GM12878 (cell line): ENCODE results near the gene TUBA1B. TPM values are rescaled to one million over a fixed set of nuclear protein-coding genes. Genes with fewer than 3 reads are reported as not detected.

Experiments used
- ATAC-seq: fragments of 200-7000 bp; cut with Tn5 transposase; 3 replicates; pipeline ENCODE4 v1.9.1; 2020; ENCODE audit warnings: mild to moderate bottlenecking, moderate library complexity
- BruUV-seq: library from RNA; stranded (reverse); fragments of 400-500 nt; replicated peaks from 2 replicates; lab custom pipeline; 2021; lab: Mats Ljungman, UMichigan
- CTCF ChIA-PET: fragments of 300-600 bp; sonication (Branson Sonifier 250); formaldehyde crosslinking; extraction: SDS; loops from one replicate; lab custom pipeline; 2021; ENCODE audit warnings: inconsistent platforms; lab: Yijun Ruan, JAX
- POLR2A ChIA-PET: fragments of 350-600 bp; formaldehyde crosslinking; extraction: SDS; loops from one replicate; lab custom pipeline; 2021; ENCODE audit warnings: inconsistent platforms; lab: Charles Lee
- RAD21 ChIA-PET: fragments of 300-600 bp; sonication (Branson Sonifier 250); formaldehyde crosslinking; loops from one replicate; lab custom pipeline; 2023; ENCODE audit warnings: antibody characterized with exemption; ENCODE audit not compliant: unreplicated experiment; lab: Charles Lee
- SMC1A ChIA-PET: fragments of 300-600 bp; sonication (Branson Sonifier 250); formaldehyde crosslinking; loops from one replicate; lab custom pipeline; 2023; ENCODE audit not compliant: unreplicated experiment, uncharacterized antibody; lab: Charles Lee
- DNase-seq: peaks from one replicate; pipeline ENCODE4 v3.0.0-alpha.2; 2011; ENCODE audit warnings: low read depth, low spot score
- FAIRE-seq: peaks from 3 replicates; lab custom pipeline; 2011; peaks lifted over from hg19 to GRCh38; lab: Jason Lieb, UNC
- H2AFZ ChIP-seq: 2 replicates; pipeline ENCODE4 v1.6.0; 2011; ENCODE audit warnings: low read depth, low read length, control low read depth; ENCODE audit not compliant: control insufficient read depth
- H3K27ac ChIP-seq: 2 replicates; pipeline ENCODE4 v1.5.1; 2011; ENCODE audit warnings: control low read depth; ENCODE audit not compliant: control insufficient read depth, insufficient read depth
- H3K27me3 ChIP-seq, 2 experiments: replicated peaks in 1 of 2; 2 replicates each; pipeline versions ENCODE4 v1.6.0 to v1.6.1; 2011; ENCODE audit warnings: low read length in 1 of 2; ENCODE audit not compliant: control insufficient read depth in 2 of 2, insufficient read depth in 2 of 2
- H3K36me3 ChIP-seq, 2 experiments: 2 replicates each; pipeline ENCODE4 v1.5.1; 2011; ENCODE audit warnings: low read length in 1 of 2; ENCODE audit not compliant: control insufficient read depth in 2 of 2, insufficient read depth in 2 of 2
- H3K4me1 ChIP-seq: 2 replicates; pipeline ENCODE4 v1.6.1; 2011; ENCODE audit warnings: mild to moderate bottlenecking, low read length, moderate library complexity, mixed read lengths; ENCODE audit not compliant: control insufficient read depth, insufficient read depth
- H3K4me2 ChIP-seq: 2 replicates; pipeline ENCODE4 v1.6.0; 2011; ENCODE audit warnings: control low read depth; ENCODE audit not compliant: control insufficient read depth, insufficient read depth
- H3K4me3 ChIP-seq: fragments of 200-600 bp; sonication (generic); 2 replicates; pipeline ENCODE4 v1.5.1; 2016
- H3K79me2 ChIP-seq: 2 replicates; pipeline ENCODE4 v1.6.0; 2011; ENCODE audit warnings: low read length; ENCODE audit not compliant: control insufficient read depth, insufficient read depth
- H3K9ac ChIP-seq: 2 replicates; pipeline ENCODE4 v1.8.0; 2011; ENCODE audit warnings: low read length, control low read depth, mixed read lengths; ENCODE audit not compliant: control insufficient read depth, insufficient read depth
- H3K9me3 ChIP-seq: replicated peaks from 3 replicates; pipeline ENCODE4 v1.5.1; 2011; ENCODE audit warnings: mild to moderate bottlenecking, low read length; ENCODE audit not compliant: control insufficient read depth, insufficient read depth
- H4K20me1 ChIP-seq: 2 replicates; pipeline ENCODE4 v1.6.0; 2011; ENCODE audit not compliant: control insufficient read depth, insufficient read depth
- BMI1 ChIP-seq: fragments of 450-650 bp; IDR thresholded peaks from 2 replicates; pipeline ENCODE4 v1.6.1; 2016; ENCODE audit warnings: mild to moderate bottlenecking, moderate library complexity, borderline replicate concordance
- CBX3 ChIP-seq: fragments of 200-600 bp; sonication (generic); IDR thresholded peaks from 2 replicates; pipeline ENCODE4 v1.6.1; 2016; ENCODE audit warnings: low read depth, borderline replicate concordance
- IKZF2 ChIP-seq, 2 experiments: fragments of 450-650 bp; IDR thresholded peaks; 2 replicates each; pipeline ENCODE4 v1.6.1; 2017; ENCODE audit warnings: mild to moderate bottlenecking in 2 of 2, moderate library complexity in 2 of 2
- JUND ChIP-seq: IDR thresholded peaks from 2 replicates; pipeline ENCODE4 v1.6.1; 2012; ENCODE audit warnings: low read depth, mild to moderate bottlenecking, low read length, improper control_type of control experiment, moderate library complexity
- KAT2A ChIP-seq: conservative IDR thresholded peaks from 2 replicates; pipeline ENCODE4 v1.6.1; 2011; ENCODE audit warnings: low read depth, low read length; ENCODE audit not compliant: control insufficient read depth
- MEF2A ChIP-seq: IDR thresholded peaks from 2 replicates; pipeline ENCODE4 v1.6.1; 2011; ENCODE audit warnings: low read depth, mild to moderate bottlenecking, low read length, moderate library complexity; ENCODE audit not compliant: insufficient read depth
- MYC ChIP-seq: IDR thresholded peaks from 2 replicates; pipeline ENCODE4 v1.6.1; 2011; ENCODE audit warnings: mild to moderate bottlenecking, low read length, moderate library complexity, inconsistent platforms; ENCODE audit not compliant: insufficient read depth, insufficient replicate concordance, insufficient read length, severe bottlenecking
- NFXL1 ChIP-seq: fragments of 450-650 bp; IDR thresholded peaks from 2 replicates; pipeline ENCODE4 v1.6.1; 2017; ENCODE audit warnings: antibody characterized with exemption, mild to moderate bottlenecking, borderline replicate concordance
- NR2F1 ChIP-seq: fragments of 450-650 bp; conservative IDR thresholded peaks from 2 replicates; pipeline ENCODE4 v1.6.1; 2017; ENCODE audit warnings: mild to moderate bottlenecking
- PAX8 ChIP-seq: fragments of 450-650 bp; IDR thresholded peaks from 2 replicates; pipeline ENCODE4 v1.6.1; 2017; ENCODE audit warnings: mild to moderate bottlenecking, moderate library complexity
- RAD51 ChIP-seq: fragments of 450-650 bp; IDR thresholded peaks from 2 replicates; pipeline ENCODE4 v1.6.1; 2016; ENCODE audit warnings: moderate library complexity, mild to moderate bottlenecking, inconsistent platforms
- SMAD5 ChIP-seq: IDR thresholded peaks from 2 replicates; pipeline ENCODE4 v1.6.1; 2016; ENCODE audit warnings: antibody characterized with exemption, low read depth
- STAT1 ChIP-seq: fragments of 450-650 bp; conservative IDR thresholded peaks from 2 replicates; pipeline ENCODE4 v1.6.1; 2014; ENCODE audit warnings: antibody characterized with exemption, mild to moderate bottlenecking
- SUPT20H ChIP-seq: IDR thresholded peaks from 2 replicates; pipeline ENCODE4 v1.6.1; 2011; ENCODE audit warnings: low read depth, mild to moderate bottlenecking, low read length, moderate library complexity, borderline replicate concordance; ENCODE audit not compliant: control insufficient read depth
- TCF3 ChIP-seq: IDR thresholded peaks from 2 replicates; pipeline ENCODE4 v1.6.1; 2012; ENCODE audit warnings: low read depth, mild to moderate bottlenecking, low read length, borderline replicate concordance; ENCODE audit not compliant: insufficient read depth
- ZNF217 ChIP-seq: fragments of 450-650 bp; IDR thresholded peaks from 2 replicates; pipeline ENCODE4 v1.6.1; 2017; ENCODE audit warnings: antibody characterized with exemption, mild to moderate bottlenecking
- ZNF384 ChIP-seq: IDR thresholded peaks from 2 replicates; pipeline ENCODE4 v1.6.1; 2012; ENCODE audit warnings: low read depth, mild to moderate bottlenecking, low read length, improper control_type of control experiment, borderline replicate concordance
- ZNF687 ChIP-seq: fragments of 450-650 bp; IDR thresholded peaks from 2 replicates; pipeline ENCODE4 v1.6.1; 2017; ENCODE audit warnings: mild to moderate bottlenecking, moderate library complexity
- ZZZ3 ChIP-seq: IDR thresholded peaks from 2 replicates; pipeline ENCODE4 v1.6.1; 2011; ENCODE audit warnings: low read depth; ENCODE audit not compliant: control insufficient read depth, insufficient read length
- WGBS: methylation state at CpG from one replicate; pipeline ENCODE4 v1.1.6; 2016; ENCODE audit warnings: low lambda C conversion rate; ENCODE audit not compliant: insufficient replicate concordance, insufficient coverage; ENCODE audit errors: missing lambda C conversion rate; 5-methylcytosine and 5-hydroxymethylcytosine counted together
- in situ Hi-C: fragments of 300-500 bp; cut with MboI; formaldehyde crosslinking; loops from 9 replicates; pipeline ENCODE4 v1.14.3; 2018; ENCODE audit warnings: mixed read lengths
- intact Hi-C: fragments of 100-400 bp; cut with micrococcal nuclease; formaldehyde crosslinking; loops from one replicate; pipeline ENCODE4 v1.14.2; 2022; ENCODE audit not compliant: unreplicated experiment
- polyA plus RNA-seq, 11 experiments: library from polyadenylated mRNA; depleted of rRNA in 4 of 11; unstranded in 6 of 11; stranded (reverse) in 5 of 11; fragments of >200 nt; fragmentation: Nextera tagmentation in 4 of 11; fragmentation: Illumina TruSeq in 1 of 11; extraction: Ambion mirVana in 4 of 11; extraction: Trizol in 1 of 11; gene quantifications; 1 replicate in 1 of 11; 2 replicates in 10 of 11; pipeline versions ENCODE4 v1.2.1 to v1.2.3, GENCODE V29; 2011 to 2016; ENCODE audit warnings: inconsistent platforms in 2 of 11, missing spikeins in 2 of 11, low read depth in 1 of 11
- total RNA-seq, 4 experiments: library from RNA; depleted of rRNA in 3 of 4; stranded (reverse); fragments of >200 nt in 3 of 4; fragmentation: Illumina TruSeq in 1 of 4; extraction: Trizol in 1 of 4; gene quantifications; 2 replicates each; pipeline versions ENCODE4 v1.2.1 to v1.2.3, GENCODE V29; 2013 to 2021

TUBA1B gene
- total and polyA plus RNA-seq, 10 of the 15 experiments (the other 5 are each of a cell fraction or from before 2014, with no cell fraction given): 2,328 to 4,712 (median 3,552) TPM

GRCh38 chr12:49088932-49089330, 42.3 kb downstream of the TUBA1B start:
- Histone ChIP-seq H4K20me1 (no peaks in the 10 kb centered on the region), H3K27me3 (peaks cover 29 to 39% of the 10 kb centered on the region in 2 experiments), H3K36me3 (no peaks in the 10 kb centered on the region), H3K4me2 (no peak overlapping the region), H3K4me1 (peaks cover 3% of the 10 kb centered on the region; the same call in 1 of the 2 replicates), H3K4me3 (no peak overlapping the region), H3K27ac (no peak overlapping the region), H3K9me3 (no peaks in the 10 kb centered on the region), H3K9ac (no peak overlapping the region), H2AFZ (no peak overlapping the region), H3K79me2 (no peaks in the 10 kb centered on the region)
- in situ Hi-C loops (no loop called here), intact Hi-C loops (loop anchor here (1.0 to 2.0 kb wide), 3 partner anchors 24 to 145 kb away; no protein-coding TSS in a partner anchor)
- no peak for TF ChIP-seq ZZZ3
- TF ChIP-seq MEF2A: no peak
- TF ChIP-seq TCF3: no peak
- no peak for TF ChIP-seq ZNF384
- TF ChIP-seq STAT1: no peak
- no peak for TF ChIP-seq RAD51
- no peak for TF ChIP-seq ZNF687
- TF ChIP-seq KAT2A: no peak
- TF ChIP-seq SUPT20H: no peak
- no peak for TF ChIP-seq NFXL1
- TF ChIP-seq MYC: no peak
- no peak for TF ChIP-seq PAX8
- no peak for TF ChIP-seq SMAD5
- TF ChIP-seq IKZF2 (IDR thresholded peaks at IDR 0.05): no peak
- TF ChIP-seq BMI1: no peak
- TF ChIP-seq CBX3: no peak
- no peak for TF ChIP-seq ZNF217
- TF ChIP-seq NR2F1: no peak
- no peak for TF ChIP-seq JUND
- ChIA-PET CTCF (interaction anchor here (0.5 to 7.0 kb wide), 37 partner anchors 9 to 303 kb away, joined by 3 to 254 read pairs (median 7); partner anchors contain the start of genes LMBR1L, RHEBL1, TROAP and TUBA1A), RAD21 (interaction anchor here (1.0 to 4.4 kb wide), 10 partner anchors 10 to 147 kb away, joined by 3 to 39 read pairs (median 9); partner anchors contain the start of genes RHEBL1 and TUBA1B), POLR2A (interaction anchor here (0.6 to 1.5 kb wide), 9 partner anchors 9 to 296 kb away, joined by 3 to 6 read pairs (median 3); partner anchors contain the start of gene TUBA1B), SMC1A (interaction anchor here (0.7 to 6.1 kb wide), 20 partner anchors 8 to 155 kb away, joined by 3 to 82 read pairs (median 5); partner anchors contain the start of genes LMBR1L, RHEBL1 and TUBA1B)
- FAIRE-seq (no peak), ATAC-seq (no peak), DNase-seq (no peak)
- WGBS: 54% methylated on average over 6 of the region's 6 CpGs
- BruUV-seq: no TSS peak
